NCI-H226 (cell line): ENCODE data around the gene SPATA46.

Experiments used
- DNase-seq: peaks from one replicate; pipeline ENCODE4 v3.0.0-alpha.2; 2015

Gene SPATA46

GRCh38 chr1:162390396-162391185 is 13.9 kb upstream of the SPATA46 start:
- no peak for DNase-seq

- no peak for DNase-seq
Measured at GRCh38 chr1:162389971-162390370, 13.3 kb upstream of the SPATA46 start.

- no peak for DNase-seq
Measured at GRCh38 chr1:162389021-162389818, 12.6 kb upstream of the SPATA46 start.

GRCh38 chr1:162388615-162389014 is 12.0 kb upstream of the SPATA46 start:
- DNase-seq = no peak

GRCh38 chr1:162388083-162388594 is 11.5 kb upstream of the SPATA46 start:
- DNase-seq = no peak

DNA sequence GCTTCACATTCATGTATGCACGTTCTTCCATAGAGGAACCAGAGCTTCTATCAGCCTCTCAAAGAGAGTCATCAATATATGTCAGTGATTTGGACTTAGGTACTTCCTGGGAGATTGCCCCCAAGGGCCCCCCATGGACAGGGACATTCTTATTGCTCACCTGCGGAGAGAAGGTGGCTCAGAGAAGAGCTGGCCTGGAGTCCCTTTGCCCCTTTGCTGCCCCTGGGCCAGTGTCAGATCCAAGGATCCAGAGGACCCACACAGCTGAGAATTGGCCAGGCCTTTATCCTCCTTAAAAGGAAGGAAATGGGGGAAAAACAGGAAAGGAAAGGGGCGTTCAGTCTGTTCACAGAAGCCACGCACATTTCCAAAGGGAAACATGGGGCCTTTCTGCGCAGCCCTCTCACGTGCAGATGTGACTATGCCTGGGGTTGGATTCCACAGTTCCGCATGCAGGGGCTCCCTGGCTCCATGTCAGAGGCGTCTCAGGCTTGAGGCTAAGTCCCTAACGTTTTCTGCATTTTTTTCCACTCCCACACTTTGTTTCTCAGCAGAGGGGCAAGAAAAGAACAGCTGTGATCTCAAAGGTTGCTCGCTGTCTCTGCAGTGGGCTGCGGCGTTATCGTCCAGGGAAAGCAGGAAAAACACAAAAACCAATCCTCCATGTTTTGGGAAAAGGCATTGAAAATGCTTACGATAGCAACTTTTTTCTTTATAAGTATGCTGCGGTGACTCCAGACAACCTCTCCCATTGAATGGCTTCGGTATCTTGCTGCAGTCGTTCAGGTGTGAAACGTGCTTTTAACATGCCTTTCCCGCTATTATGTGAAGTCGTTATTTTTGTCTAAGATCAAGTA is 10.8 kb upstream of the SPATA46 start:
- no peak for DNase-seq

- DNase-seq = no peak
Measured at GRCh38 chr1:162386292-162387225, 9.9 kb upstream of the SPATA46 start.

DNA sequence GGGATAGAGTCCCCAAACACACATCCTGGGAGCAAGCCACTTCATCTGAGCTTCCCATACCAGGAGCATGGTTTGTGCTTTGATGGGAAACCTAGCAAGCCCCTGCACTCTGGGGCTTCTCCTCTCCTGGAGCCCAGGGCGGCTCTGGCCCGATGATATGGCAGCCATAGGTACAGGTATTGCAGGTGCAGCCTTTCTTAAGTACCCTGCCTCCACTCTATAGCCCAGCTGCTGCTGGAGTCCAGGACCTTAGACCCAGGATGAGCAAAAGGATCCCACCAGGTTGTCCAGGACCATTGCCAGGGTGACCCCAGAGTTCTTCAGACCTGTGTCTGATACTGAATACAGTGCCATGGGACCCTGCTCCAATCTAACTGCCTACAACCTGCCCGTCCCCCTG is 9.0 kb upstream of the SPATA46 start:
- DNase-seq = no peak

DNA sequence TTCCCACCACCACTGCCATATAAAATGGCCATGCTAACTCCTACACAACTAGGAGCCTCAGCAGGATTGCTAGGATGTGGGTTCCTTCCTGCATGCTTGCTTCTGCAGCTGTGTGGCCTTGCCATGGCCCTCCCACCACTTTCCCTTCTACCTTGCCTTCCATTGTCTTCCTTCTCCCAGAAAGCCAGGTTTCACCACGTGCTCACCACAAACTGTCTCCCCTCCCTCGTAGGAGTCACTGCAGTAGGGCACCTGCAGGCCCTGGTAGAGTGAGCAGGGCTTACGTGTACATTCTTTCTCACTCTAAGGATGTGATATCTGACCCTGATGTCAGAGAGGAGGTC is 8.6 kb upstream of the SPATA46 start:
- DNase-seq = no peak

DNA sequence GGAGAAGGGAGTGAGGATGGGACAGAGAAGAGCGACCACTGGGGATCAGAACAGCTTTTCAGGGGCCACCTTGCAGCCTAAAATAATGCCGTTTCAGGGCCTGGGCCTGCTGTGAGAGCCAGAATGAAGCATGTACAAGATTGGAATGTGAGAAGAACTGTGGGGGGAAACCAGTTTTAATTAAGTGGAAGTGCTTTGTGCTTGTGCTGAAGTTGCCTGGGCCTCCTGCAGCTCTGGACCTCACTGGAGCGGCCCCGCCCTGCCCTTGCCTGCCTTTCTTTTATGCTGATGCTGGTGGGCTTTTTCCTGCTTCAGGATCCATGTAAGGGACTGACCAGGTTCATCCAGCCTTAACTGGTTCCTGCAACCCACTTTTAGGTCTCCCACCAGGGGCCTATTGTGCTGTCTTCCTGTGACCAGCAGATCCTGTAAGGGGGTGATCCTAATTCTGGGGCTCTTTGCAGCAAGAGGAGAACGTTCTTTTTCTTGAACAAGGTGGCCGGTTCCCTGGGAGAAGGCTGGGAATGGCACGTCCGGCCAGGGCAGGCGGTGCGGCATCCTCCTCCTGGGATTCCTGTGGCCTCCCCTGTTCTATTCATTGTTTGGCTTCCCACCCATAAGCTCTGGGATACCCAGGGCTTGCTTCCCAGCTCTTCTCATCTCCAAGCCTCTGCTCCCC is 8.1 kb upstream of the SPATA46 start:
- no peak for DNase-seq

DNA sequence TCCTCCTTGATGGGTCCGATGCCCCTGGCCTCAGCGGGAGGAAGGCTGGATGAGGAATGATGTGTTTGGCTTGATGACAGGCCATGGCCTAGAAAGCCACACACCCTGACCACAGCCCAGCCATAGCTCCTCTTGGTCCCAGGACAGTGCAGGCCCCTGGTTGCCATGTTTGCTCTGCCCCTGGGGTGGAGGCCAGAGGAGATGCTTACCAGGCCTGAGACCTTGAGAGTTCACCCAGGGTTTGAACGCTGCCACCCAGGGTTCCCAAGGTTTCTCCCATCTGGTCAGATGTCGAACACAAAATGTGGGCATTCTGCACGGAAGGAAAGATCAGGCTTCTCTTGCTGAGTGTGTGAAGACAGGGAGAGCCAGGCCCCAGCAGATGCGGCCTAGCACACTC is 7.5 kb upstream of the SPATA46 start:
- no peak for DNase-seq

GRCh38 chr1:162383516-162383915 is 6.9 kb upstream of the SPATA46 start:
- no peak for DNase-seq

- DNase-seq = no peak
Measured at GRCh38 chr1:162383091-162383490, 6.4 kb upstream of the SPATA46 start.

DNA sequence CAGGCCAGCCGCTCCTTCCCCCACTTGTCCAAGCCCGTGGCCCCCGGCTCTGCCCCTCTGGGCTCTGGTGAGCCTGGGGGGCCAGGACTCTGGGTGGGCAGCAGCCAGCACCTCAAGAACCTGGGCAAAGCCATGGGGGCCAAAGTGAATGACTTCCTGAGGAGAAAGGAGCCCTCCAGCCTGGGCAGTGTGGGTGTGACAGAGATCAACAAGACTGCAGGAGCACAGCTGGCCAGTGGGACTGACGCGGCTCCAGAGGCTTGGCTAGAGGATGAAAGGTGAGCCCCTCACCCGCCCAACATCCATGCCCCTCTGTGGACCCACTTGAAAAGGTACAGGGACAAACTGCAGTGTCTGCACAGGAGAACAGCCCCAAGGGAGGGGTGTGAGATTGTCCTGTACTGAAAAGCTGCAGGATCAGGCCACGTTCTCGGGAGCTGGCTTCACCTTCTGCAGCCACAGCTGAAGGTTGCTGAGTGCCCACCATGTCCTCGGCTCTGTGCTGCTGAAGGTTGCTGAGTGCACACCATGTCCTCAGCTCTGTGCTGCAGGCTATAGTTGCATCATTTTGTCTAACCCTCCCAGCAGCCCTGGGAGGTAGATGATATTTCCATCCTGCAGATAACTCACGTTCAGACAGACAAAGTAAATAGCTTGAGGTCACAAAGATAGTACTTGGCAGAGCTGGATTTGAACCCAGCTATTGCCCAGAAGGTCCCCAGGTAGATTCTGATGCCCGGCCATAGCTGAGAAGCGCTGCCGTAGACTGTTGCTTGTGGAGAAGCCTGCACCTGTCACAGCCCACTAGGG is 5.5 kb upstream of the SPATA46 start:
- DNase-seq = no peak

GRCh38 chr1:162381383-162381782 is 4.7 kb upstream of the SPATA46 start, which contains the start of gene C1orf226:
Gene C1orf226 (plus strand): TSS chr1:162381728. CDS start chr1:162381902, 174 bp downstream.
- no peak for DNase-seq

- DNase-seq = no peak
Measured at GRCh38 chr1:162380061-162380846, 3.6 kb upstream of the SPATA46 start.

GRCh38 chr1:162375463-162375862 is 1.2 kb downstream of the SPATA46 start:
- no peak for DNase-seq

DNA sequence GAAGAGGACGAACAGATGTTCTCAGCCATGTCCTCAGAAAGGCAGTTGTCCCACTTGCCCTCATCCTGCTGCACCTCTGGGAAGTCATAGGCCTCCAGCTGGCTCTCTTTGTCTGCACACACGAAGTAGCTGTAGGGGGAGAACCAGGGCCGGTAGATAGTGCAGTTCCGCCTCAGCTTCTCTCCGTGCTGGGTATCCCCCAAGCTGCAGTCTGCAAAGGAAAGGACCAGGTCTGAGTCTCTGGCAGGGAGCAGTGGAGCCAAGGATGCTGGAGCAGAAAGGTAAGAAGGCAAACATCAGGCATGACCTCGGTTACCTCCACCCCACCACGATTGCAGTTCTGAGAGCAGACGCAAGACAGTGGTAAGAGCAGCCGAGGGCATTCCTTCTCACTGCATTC is 2.2 kb downstream of the SPATA46 start:
- DNase-seq = no peak

- DNase-seq = peak; percentile 59
Measured at GRCh38 chr1:162373541-162374260, 3.0 kb downstream of the SPATA46 start.
